HG03521 (cell line): Measurements from ENCODE around the gene PTCHD1.

ENCODE experiments used
- ATAC-seq: cut with Tn5 transposase; IDR thresholded peaks from one replicate; pipeline ENCODE4 v1.9.1; 2021; ENCODE audit warnings: mild to moderate bottlenecking, moderate library complexity; ENCODE audit not compliant: unreplicated experiment

The PTCHD1 gene

DNA sequence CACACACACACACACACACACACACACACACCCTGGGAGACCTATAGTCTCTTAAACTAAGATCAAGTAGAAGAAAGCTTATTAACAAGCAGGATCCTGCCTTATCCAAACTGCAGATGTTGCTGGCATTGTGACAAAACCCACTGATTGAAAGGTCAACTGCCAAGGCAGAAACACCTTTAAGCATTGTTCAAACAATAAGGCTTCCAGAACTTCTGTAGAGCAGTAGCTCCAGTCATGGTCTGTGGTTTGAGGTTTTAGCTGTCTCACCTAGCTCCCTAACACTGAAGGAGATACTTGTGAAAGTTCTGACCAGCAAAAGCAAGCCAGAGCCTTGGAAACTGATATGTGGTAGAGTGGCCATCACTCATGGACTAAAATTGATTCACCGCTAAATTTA is 59.8 kb downstream of the PTCHD1 start:
- no peak for ATAC-seq

DNA sequence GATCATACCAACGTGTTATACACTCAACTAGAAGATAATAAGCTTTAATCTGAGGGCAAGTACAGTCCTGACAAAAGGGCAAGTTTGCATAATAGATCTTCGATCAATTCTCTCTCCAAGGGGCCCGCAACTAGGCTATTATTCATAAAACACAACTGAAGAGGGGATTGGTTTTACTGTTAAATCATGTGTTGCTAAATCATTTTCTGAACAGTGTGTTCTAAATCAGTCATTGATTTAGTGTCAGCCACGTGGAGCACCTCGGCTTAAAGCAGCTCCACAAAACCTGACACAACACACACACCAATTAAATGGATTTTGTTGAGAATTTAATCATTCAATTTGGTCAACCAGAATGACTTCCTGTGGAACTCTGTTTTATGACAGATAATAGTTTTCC is 61.6 kb downstream of the PTCHD1 start:
- no peak for ATAC-seq

DNA sequence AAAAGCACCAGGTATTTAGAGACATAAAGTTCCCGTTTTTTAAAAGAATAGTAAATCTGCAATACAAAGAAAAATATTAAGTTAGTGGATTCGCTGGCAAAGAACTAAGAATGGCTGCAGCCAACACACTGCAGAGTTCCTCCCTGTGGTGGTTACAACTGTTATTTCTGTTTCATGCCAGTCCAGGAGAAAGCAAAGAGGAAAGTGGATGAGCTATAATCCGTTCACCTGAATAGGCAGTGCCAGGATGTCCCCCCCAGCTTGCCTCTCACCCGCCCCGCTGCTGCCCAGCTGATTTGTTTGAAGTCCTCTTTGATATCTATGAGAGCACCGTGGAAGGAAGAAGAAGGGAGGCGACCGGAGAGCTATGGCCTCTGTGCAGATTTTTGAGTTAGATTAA is 63.9 kb downstream of the PTCHD1 start:
- no peak for ATAC-seq

DNA sequence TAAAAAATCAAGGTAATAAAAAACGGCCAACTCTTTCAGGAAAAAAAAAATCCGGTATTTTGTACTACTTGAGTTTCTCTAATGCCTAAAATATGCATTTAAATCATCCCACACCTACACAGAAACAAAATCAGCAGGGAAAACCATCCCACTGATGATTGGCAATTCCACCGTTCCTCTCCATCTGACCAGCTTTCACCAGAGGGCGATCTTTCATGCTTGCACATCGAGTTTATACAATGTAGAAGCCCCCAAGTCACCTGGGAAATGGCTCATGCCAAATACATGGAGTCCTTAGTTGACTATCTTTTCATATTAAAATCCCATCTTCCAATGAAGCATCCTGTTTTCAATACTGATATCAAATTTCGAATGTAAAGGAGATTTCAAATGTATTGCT is 69.2 kb downstream of the PTCHD1 start:
- ATAC-seq = no peak

DNA sequence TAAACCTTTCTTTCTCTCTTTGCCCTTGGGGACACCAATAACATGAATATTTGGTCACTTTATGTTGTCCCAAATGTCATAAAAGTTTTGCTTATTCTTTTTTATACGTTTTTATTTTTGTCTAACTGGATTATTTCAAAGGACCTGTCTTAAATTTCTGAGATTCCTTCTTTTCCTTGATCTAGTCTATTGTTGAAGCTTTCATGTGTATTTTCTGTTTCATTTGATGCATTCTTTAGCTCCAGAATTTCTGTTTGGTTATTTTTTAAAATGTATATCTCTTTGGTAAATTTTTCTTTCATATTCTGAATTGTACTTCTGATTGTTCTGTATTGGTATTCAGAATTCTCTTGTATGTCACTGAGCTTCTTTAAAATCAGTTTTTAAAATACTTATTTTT is 88.3 kb downstream of the PTCHD1 start:
- ATAC-seq = no peak

DNA sequence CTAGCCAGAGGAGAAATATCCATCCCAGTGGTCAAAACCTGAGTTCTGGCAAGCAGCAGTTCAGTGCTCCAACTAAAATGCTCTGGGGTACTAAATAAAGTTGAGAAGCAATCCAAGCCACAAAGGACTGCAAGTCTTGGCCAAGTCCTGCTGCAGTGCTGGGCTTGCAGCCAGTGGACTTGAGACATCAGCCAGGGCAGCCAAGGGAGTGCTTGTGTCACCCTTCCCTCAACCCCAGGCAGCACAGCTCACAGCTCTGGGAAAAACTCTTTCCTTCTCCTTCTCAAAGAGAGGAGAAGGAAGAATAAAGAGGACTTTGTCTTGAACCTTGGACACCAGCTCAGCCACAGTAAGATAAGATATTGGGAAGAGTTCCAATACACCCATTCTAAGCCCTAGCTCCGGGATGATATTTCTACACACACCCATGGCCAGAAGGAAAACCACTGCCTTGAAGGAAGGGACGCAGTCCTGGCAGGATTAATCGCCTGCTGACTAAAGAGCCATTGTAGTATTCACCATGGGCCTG is 99.8 kb downstream of the PTCHD1 start:
- no peak for ATAC-seq

DNA sequence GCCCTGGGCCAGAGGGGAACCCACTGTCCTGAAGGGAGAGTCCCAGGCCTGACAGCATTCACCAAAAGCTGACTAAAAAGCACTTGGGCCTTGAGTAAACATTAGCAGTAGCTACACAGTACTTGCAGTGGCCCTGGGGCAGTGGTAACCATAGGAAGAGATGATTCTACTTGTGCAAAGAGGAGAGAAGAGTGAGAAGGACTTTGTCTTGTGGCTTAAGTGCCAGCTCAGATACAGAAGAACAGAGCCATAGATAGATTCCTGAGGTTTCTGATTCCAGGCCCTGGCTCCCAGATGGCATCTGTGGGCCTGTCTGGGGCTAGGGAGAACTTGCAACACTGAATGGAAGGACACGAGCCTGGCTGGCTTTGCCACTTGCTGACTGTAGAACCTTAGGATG is 100.5 kb downstream of the PTCHD1 start:
- ATAC-seq = no peak

DNA sequence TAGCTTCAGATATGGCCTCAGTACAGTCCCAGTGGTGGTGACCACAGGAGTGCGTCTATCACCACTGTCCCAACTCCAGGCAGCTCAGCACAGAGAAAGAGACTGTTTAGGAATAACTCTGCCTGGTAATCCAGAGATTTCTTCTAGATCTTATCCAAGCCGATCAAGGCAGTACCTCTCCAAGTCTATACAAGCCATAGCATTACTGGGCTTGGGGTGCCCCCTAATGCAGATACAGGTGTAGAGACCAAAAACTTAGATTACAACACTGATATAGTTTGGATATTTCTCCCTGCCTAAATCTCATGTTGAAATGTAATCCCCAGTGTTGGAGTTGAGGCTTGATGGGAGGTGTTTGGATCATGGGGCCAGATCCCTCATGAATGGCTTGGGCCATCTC is 100.9 kb downstream of the PTCHD1 start:
- no peak for ATAC-seq

DNA sequence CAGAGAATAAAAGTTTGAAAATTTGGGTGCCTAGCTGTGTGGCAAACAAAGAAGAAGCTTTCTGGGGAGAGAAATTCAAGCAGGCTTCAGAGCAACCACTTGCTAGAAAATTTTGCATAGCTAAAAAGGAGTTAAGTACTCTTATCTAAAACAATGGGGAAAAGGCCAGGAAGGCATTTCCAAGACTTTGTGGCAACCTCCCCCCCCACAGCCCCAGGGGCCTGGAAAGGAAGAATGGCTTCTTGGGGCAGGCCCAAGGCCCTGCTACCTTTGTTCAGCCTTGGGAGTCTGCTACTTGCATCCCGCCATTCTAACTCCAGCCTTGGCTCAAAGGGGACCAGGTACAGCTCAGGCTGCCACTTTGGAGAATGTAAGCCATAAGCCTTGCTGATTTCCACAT is 102.2 kb downstream of the PTCHD1 start:
- no peak for ATAC-seq

DNA sequence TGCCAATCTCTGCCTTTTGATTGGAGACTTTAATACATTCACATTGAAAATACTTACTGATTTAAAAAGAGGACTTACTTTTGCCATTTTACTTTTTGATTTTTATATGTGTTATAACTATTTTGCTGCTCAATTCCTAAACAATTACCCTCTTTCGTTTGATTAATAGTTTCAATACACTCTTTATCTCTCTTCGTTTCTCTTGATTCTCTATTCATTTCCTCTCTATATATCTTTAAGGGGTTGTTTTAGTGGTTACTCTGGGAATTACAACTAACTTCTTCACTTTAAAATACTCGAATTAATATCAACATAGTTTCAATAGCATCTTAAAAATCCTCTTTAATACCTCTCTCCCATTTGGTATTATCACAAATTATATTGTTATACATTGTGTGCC is 116.6 kb downstream of the PTCHD1 start:
- no peak for ATAC-seq
